GM12892 (cell line): ENCODE measurements around the gene DENND4B.

Source experiments
- POLR2A ChIP-seq: IDR thresholded peaks from 2 replicates; pipeline ENCODE4 v1.6.1; 2011; ENCODE audit warnings: low read depth, low read length, control low read depth
- POLR2AphosphoS5 ChIP-seq: IDR thresholded peaks from 2 replicates; pipeline ENCODE4 v1.6.1; 2011; ENCODE audit warnings: low read depth, low read length, control low read depth

- TF ChIP-seq POLR2A (no peak), POLR2AphosphoS5 (no peak)
These were observed 39.4 kb downstream of the DENND4B start for GRCh38 chr1:153907134-153907533.
